WTC11 (cell line): ENCODE data around the gene SNRNP70. TPM values are rescaled to one million over a fixed set of nuclear protein-coding genes. Genes with fewer than 3 reads are reported as not detected.

Experiments
- ATAC-seq: fragments of 200-7000 bp; cut with Tn5 transposase; 2 replicates; pipeline ENCODE4 v1.10.0; 2021; ENCODE audit warnings: mild to moderate bottlenecking, moderate library complexity
- CTCF ChIA-PET: fragments of 300-600 bp; sonication (Branson Sonifier 250); formaldehyde crosslinking; loops from one replicate; lab custom pipeline; 2021; ENCODE audit warnings: antibody characterized with exemption; lab: Charles Lee
- POLR2A ChIA-PET: fragments of 350-600 bp; sonication (Branson Sonifier 250); formaldehyde crosslinking; loops from one replicate; lab custom pipeline; 2021; ENCODE audit warnings: antibody characterized with exemption; lab: Charles Lee
- DNase-seq: peaks from one replicate; pipeline ENCODE4 v3.0.0; 2021; ENCODE audit warnings: low spot score
- H3K27ac Mint-ChIP-seq: 2 replicates; pipeline ENCODE4 v1.8.0; 2021; ENCODE audit warnings: mixed read lengths
- H3K27me3 Mint-ChIP-seq: 2 replicates; pipeline ENCODE4 v1.8.0; 2021; ENCODE audit warnings: low read depth, mild to moderate bottlenecking, moderate library complexity, mixed read lengths
- H3K36me3 Mint-ChIP-seq: 2 replicates; pipeline ENCODE4 v1.8.0; 2021; ENCODE audit warnings: mixed read lengths
- H3K4me1 Mint-ChIP-seq: 2 replicates; pipeline ENCODE4 v1.8.0; 2022; ENCODE audit warnings: mixed read lengths
- H3K4me3 Mint-ChIP-seq: 2 replicates; pipeline ENCODE4 v1.8.0; 2021; ENCODE audit warnings: mild to moderate bottlenecking, moderate library complexity, mixed read lengths
- H3K9me3 Mint-ChIP-seq: 2 replicates; pipeline ENCODE4 v1.8.0; 2021; ENCODE audit warnings: mixed read lengths
- CBFB ChIP-seq: sonication (generic); formaldehyde crosslinking; IDR thresholded peaks from 2 replicates; pipeline ENCODE4 v1.8.1; 2022; ENCODE audit warnings: mild to moderate bottlenecking, low read depth, missing genetic modification reagents
- CREB1 ChIP-seq: sonication (generic); formaldehyde crosslinking; IDR thresholded peaks from 2 replicates; pipeline ENCODE4 v1.8.0; 2023; ENCODE audit warnings: mild to moderate bottlenecking, missing genetic modification reagents
- CREM ChIP-seq: sonication (generic); formaldehyde crosslinking; IDR thresholded peaks from 2 replicates; pipeline ENCODE4 v1.8.1; 2022; ENCODE audit warnings: mild to moderate bottlenecking, missing genetic modification reagents, moderate library complexity
- ELF4 ChIP-seq: sonication (generic); formaldehyde crosslinking; IDR thresholded peaks from 2 replicates; pipeline ENCODE4 v1.8.1; 2022; ENCODE audit warnings: low read depth, mild to moderate bottlenecking, moderate library complexity, missing genetic modification reagents
- FOXP1 ChIP-seq: sonication (generic); formaldehyde crosslinking; IDR thresholded peaks from 2 replicates; pipeline ENCODE4 v1.8.0; 2022; ENCODE audit warnings: missing genetic modification reagents, mild to moderate bottlenecking, moderate library complexity, borderline replicate concordance
- GABPB1 ChIP-seq: sonication (generic); formaldehyde crosslinking; IDR thresholded peaks from 2 replicates; pipeline ENCODE4 v1.8.1; 2023; ENCODE audit warnings: mild to moderate bottlenecking, missing genetic modification reagents
- IRF2 ChIP-seq: sonication (generic); formaldehyde crosslinking; IDR thresholded peaks from 2 replicates; pipeline ENCODE4 v1.8.0; 2022; ENCODE audit warnings: low read depth, missing genetic modification reagents, borderline replicate concordance
- KAT7 ChIP-seq: sonication (generic); formaldehyde crosslinking; IDR thresholded peaks from 2 replicates; pipeline ENCODE4 v1.8.1; 2023; ENCODE audit warnings: missing genetic modification reagents, mild to moderate bottlenecking, borderline replicate concordance
- NFE2L1 ChIP-seq: sonication (generic); formaldehyde crosslinking; IDR thresholded peaks from 2 replicates; pipeline ENCODE4 v1.8.1; 2023; ENCODE audit warnings: missing genetic modification reagents
- NR1H2 ChIP-seq: sonication (generic); formaldehyde crosslinking; IDR thresholded peaks from 2 replicates; pipeline ENCODE4 v1.9.0; 2021; ENCODE audit warnings: mild to moderate bottlenecking, moderate library complexity, missing genetic modification reagents
- PRRX2 ChIP-seq: fragments of 250-450 bp; sonication (Bioruptor Pico); IDR thresholded peaks from 2 replicates; pipeline ENCODE4 v1.8.0; 2021; ENCODE audit warnings: mild to moderate bottlenecking
- RELA ChIP-seq: sonication (generic); formaldehyde crosslinking; IDR thresholded peaks from 2 replicates; pipeline ENCODE4 v1.8.1; 2022; ENCODE audit warnings: missing genetic modification reagents, mild to moderate bottlenecking, borderline replicate concordance
- RORB ChIP-seq: fragments of 250-450 bp; sonication (Bioruptor Pico); IDR thresholded peaks from 2 replicates; pipeline ENCODE4 v1.9.0; 2021; ENCODE audit warnings: mild to moderate bottlenecking
- SOX15 ChIP-seq: fragments of 250-450 bp; sonication (Bioruptor Pico); IDR thresholded peaks from 2 replicates; pipeline ENCODE4 v1.9.0; 2021; ENCODE audit warnings: mild to moderate bottlenecking
- SP1 ChIP-seq: sonication (generic); formaldehyde crosslinking; conservative IDR thresholded peaks from 2 replicates; pipeline ENCODE4 v1.8.1; 2022; ENCODE audit warnings: missing genetic modification reagents
- ZNF317 ChIP-seq: sonication (generic); formaldehyde crosslinking; IDR thresholded peaks from 2 replicates; pipeline ENCODE4 v1.8.1; 2023; ENCODE audit warnings: low read depth, mild to moderate bottlenecking, moderate library complexity, missing genetic modification reagents, borderline replicate concordance
- ZNF671 ChIP-seq: fragments of 250-450 bp; sonication (Bioruptor Pico); IDR thresholded peaks from 2 replicates; pipeline ENCODE4 v1.8.0; 2021; ENCODE audit warnings: mild to moderate bottlenecking
- total RNA-seq: library from RNA; stranded (reverse); gene quantifications from 3 replicates; pipeline ENCODE4 v1.2.3, GENCODE V29; 2021
- TF ChIP-seq, protein P1 (sequence below): sonication (generic); formaldehyde crosslinking; IDR thresholded peaks from 2 replicates; pipeline ENCODE4 v1.8.1; 2023; ENCODE audit warnings: mild to moderate bottlenecking, missing genetic modification reagents, moderate library complexity
- TF ChIP-seq, protein P2 (sequence below): sonication (generic); formaldehyde crosslinking; IDR thresholded peaks from 2 replicates; pipeline ENCODE4 v1.8.0; 2022; ENCODE audit warnings: mild to moderate bottlenecking, missing genetic modification reagents
- TF ChIP-seq, protein P3 (sequence below): fragments of 250-450 bp; sonication (Bioruptor Pico); IDR thresholded peaks from 2 replicates; pipeline ENCODE4 v1.9.0; 2021; ENCODE audit warnings: mild to moderate bottlenecking, borderline replicate concordance
- TF ChIP-seq, protein P4 (sequence below): sonication (generic); formaldehyde crosslinking; IDR thresholded peaks from 2 replicates; pipeline ENCODE4 v1.8.1; 2022; ENCODE audit warnings: missing genetic modification reagents, borderline replicate concordance
- TF ChIP-seq, protein P5 (sequence below): fragments of 250-450 bp; sonication (Bioruptor Pico); IDR thresholded peaks from 2 replicates; pipeline ENCODE4 v1.9.0; 2021; ENCODE audit warnings: moderate library complexity, mild to moderate bottlenecking, inconsistent platforms, borderline replicate concordance

Gene SNRNP70
- total RNA-seq, 1 experiment from 2014 or later = 266 TPM

DNA sequence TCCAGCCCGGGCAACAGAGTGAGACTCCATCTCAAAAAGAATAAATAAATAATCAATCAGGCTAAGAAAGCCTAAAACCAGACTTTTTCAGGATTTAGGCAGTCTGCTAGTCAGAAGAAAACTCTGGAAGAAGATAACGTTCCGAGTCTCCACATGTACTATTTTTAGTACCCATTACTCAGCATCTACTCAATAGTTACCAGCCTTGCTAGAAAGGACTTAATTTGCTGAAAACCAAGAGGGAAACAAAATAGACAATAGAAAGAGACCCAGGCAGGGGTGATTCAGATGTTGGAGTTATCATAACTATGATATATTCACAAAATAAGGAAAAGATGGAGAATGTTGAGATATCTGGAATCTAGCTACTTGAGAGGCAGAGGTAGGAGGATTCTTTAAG is 25.3 kb downstream of the SNRNP70 start (continued):
- TF ChIP-seq CBFB (no peak), RELA (CRISPR knock-in tag) (no peak), ELF4 (CRISPR knock-in tag) (no peak), IRF2 (CRISPR knock-in tag) (no peak), CREB1 (CRISPR knock-in tag) (no peak), SOX15 (CRISPR knock-in tag) (no peak)
- TF ChIP-seq, protein P1, sequence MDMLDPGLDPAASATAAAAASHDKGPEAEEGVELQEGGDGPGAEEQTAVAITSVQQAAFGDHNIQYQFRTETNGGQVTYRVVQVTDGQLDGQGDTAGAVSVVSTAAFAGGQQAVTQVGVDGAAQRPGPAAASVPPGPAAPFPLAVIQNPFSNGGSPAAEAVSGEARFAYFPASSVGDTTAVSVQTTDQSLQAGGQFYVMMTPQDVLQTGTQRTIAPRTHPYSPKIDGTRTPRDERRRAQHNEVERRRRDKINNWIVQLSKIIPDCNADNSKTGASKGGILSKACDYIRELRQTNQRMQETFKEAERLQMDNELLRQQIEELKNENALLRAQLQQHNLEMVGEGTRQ = no peak
- TF ChIP-seq, protein P2, sequence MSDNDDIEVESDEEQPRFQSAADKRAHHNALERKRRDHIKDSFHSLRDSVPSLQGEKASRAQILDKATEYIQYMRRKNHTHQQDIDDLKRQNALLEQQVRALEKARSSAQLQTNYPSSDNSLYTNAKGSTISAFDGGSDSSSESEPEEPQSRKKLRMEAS = no peak

DNA sequence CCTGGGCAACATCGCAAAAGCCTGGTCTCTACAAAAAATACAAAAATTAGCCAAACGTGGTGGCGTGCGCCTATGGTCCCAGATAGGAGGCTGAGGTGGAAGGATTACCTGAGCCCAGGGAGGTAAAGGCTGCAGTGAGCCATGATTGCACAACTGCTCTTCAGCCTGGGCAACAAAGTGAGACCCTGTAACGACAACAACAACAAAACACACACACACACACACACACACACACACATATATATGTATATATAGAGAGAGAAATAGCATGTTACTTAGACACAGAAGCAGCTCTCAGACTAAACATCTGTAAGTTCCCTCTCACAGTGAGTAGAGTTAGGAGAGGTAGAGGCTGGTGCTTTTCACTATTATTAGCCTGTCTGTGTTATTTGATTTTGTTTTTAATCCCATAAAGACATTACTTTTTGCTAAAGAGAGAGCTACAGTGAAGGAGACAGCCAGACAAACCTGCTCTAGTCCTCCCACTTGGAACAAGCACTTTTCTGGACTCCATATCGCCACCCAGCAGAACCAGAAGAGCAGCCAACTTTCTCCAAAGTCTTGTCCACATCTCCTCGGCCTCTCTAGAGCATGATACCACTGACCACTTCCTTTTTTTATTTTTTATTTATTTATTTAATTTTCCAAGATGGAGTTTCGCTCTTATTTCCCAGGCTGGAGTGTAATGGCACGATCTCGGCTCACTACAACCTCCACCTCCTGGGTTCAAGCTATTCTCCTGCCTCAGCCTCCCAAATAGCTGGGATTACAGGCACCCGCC is 26.2 kb downstream of the SNRNP70 start:
- Mint-ChIP-seq H3K4me1 (peaks cover 22% of the 10 kb centered on the region), H3K36me3 (peaks cover 25% of the 10 kb centered on the region), H3K4me3 (no peak overlapping the region), H3K27ac (no peak overlapping the region), H3K9me3 (no peaks in the 10 kb centered on the region), H3K27me3 (peaks cover 18% of the 10 kb centered on the region)
- CTCF ChIA-PET = interaction anchor here (0.6 to 4.9 kb wide), 6 partner anchors 14 to 154 kb away, joined by 3 to 24 read pairs (median 4); no protein-coding TSS in a partner anchor
- TF ChIP-seq KAT7 (CRISPR knock-in tag) = no peak
- ATAC-seq (no peak), DNase-seq (no peak)
- POLR2A ChIA-PET = no interaction called here

GRCh38 chr19:49113762-49114629 is 28.7 kb downstream of the SNRNP70 start, which contains the start of gene LIN7B:
Gene LIN7B (plus strand): TSS chr19:49114370. CDS start chr19:49114405, 35 bp downstream.
- peak within 1 kb of the TSS; percentile 66 for H3K27ac Mint-ChIP-seq
- peaks cover 4% of the 10 kb centered on the region; the same call in 1 of the 2 replicates for H3K36me3 Mint-ChIP-seq
- peaks cover 23% of the 10 kb centered on the region for H3K27me3 Mint-ChIP-seq
- ATAC-seq (peak; percentile 57), DNase-seq (peak; percentile 60)
- no peaks in the 10 kb centered on the region for H3K9me3 Mint-ChIP-seq
- CTCF ChIA-PET = interaction anchor here (0.5 to 2.7 kb wide), 34 partner anchors 8 to 944 kb away, joined by 3 to 65 read pairs (median 6); partner anchors contain the start of genes HRC and RUVBL2
- POLR2A ChIA-PET = interaction anchor here (0.6 to 1.6 kb wide), 8 partner anchors 8 to 402 kb away, joined by 3 to 5 read pairs (median 3); no protein-coding TSS in a partner anchor
- peaks cover 14% of the 10 kb centered on the region for H3K4me1 Mint-ChIP-seq
- H3K4me3 Mint-ChIP-seq = peak within 1 kb of the TSS; percentile 79
- TF ChIP-seq FOXP1 (CRISPR knock-in tag) (peak; percentile 51; the same call in 1 of the 2 replicates), GABPB1 (CRISPR knock-in tag) (no peak), CREM (CRISPR knock-in tag) (peak; percentile 21; the same call in 1 of the 2 replicates), RORB (no peak), ELF4 (CRISPR knock-in tag) (no peak), PRRX2 (CRISPR knock-in tag) (no peak), NFE2L1 (CRISPR knock-in tag) (0 out of 2 replicates have a peak, but pooled peaks have one; percentile 28), SP1 (CRISPR knock-in tag) (peak; percentile 90), ZNF317 (no peak), ZNF671 (CRISPR knock-in tag) (0 out of 2 replicates have a peak, but pooled peaks have one; percentile 7), NR1H2 (CRISPR knock-in tag) (no peak)
- TF ChIP-seq, protein P3, sequence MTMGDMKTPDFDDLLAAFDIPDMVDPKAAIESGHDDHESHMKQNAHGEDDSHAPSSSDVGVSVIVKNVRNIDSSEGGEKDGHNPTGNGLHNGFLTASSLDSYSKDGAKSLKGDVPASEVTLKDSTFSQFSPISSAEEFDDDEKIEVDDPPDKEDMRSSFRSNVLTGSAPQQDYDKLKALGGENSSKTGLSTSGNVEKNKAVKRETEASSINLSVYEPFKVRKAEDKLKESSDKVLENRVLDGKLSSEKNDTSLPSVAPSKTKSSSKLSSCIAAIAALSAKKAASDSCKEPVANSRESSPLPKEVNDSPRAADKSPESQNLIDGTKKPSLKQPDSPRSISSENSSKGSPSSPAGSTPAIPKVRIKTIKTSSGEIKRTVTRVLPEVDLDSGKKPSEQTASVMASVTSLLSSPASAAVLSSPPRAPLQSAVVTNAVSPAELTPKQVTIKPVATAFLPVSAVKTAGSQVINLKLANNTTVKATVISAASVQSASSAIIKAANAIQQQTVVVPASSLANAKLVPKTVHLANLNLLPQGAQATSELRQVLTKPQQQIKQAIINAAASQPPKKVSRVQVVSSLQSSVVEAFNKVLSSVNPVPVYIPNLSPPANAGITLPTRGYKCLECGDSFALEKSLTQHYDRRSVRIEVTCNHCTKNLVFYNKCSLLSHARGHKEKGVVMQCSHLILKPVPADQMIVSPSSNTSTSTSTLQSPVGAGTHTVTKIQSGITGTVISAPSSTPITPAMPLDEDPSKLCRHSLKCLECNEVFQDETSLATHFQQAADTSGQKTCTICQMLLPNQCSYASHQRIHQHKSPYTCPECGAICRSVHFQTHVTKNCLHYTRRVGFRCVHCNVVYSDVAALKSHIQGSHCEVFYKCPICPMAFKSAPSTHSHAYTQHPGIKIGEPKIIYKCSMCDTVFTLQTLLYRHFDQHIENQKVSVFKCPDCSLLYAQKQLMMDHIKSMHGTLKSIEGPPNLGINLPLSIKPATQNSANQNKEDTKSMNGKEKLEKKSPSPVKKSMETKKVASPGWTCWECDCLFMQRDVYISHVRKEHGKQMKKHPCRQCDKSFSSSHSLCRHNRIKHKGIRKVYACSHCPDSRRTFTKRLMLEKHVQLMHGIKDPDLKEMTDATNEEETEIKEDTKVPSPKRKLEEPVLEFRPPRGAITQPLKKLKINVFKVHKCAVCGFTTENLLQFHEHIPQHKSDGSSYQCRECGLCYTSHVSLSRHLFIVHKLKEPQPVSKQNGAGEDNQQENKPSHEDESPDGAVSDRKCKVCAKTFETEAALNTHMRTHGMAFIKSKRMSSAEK (CRISPR knock-in tag) = no peak
- TF ChIP-seq, protein P1 = peak; percentile 89
- TF ChIP-seq, protein P4, sequence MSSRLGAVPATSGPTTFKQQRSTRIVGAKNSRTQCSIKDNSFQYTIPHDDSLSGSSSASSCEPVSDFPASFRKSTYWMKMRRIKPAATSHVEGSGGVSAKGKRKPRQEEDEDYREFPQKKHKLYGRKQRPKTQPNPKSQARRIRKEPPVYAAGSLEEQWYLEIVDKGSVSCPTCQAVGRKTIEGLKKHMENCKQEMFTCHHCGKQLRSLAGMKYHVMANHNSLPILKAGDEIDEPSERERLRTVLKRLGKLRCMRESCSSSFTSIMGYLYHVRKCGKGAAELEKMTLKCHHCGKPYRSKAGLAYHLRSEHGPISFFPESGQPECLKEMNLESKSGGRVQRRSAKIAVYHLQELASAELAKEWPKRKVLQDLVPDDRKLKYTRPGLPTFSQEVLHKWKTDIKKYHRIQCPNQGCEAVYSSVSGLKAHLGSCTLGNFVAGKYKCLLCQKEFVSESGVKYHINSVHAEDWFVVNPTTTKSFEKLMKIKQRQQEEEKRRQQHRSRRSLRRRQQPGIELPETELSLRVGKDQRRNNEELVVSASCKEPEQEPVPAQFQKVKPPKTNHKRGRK = no peak
- TF ChIP-seq, protein P5, sequence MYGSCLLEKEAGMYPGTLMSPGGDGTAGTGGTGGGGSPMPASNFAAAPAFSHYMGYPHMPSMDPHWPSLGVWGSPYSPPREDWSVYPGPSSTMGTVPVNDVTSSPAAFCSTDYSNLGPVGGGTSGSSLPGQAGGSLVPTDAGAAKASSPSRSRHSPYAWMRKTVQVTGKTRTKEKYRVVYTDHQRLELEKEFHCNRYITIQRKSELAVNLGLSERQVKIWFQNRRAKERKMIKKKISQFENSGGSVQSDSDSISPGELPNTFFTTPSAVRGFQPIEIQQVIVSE (CRISPR knock-in tag) = no peak
